Memory B cell (primary cell): ENCODE results near the gene GYG1.

ENCODE experiments used
- ATAC-seq: fragments of 150-1000 bp; cut with Tn5 transposase; 2 replicates; pipeline ENCODE4 v1.10.0; 2021; ENCODE audit warnings: low read depth, mild to moderate bottlenecking, moderate library complexity
- DNase-seq, 2 donors: peaks; one replicate each; pipeline ENCODE4 v3.0.0; 2022; ENCODE audit warnings: low spot score in 2 of 2
- H3K27ac Mint-ChIP-seq: one replicate; pipeline ENCODE4 v1.8.0; 2022; ENCODE audit warnings: mild to moderate bottlenecking, moderate library complexity, mixed read lengths
- H3K27me3 Mint-ChIP-seq: one replicate; pipeline ENCODE4 v1.8.0; 2022; ENCODE audit warnings: mixed read lengths
- H3K36me3 Mint-ChIP-seq: one replicate; pipeline ENCODE4 v1.8.0; 2022; ENCODE audit warnings: mild to moderate bottlenecking, mixed read lengths
- H3K4me1 Mint-ChIP-seq: one replicate; pipeline ENCODE4 v1.8.0; 2022; ENCODE audit warnings: mixed read lengths
- H3K4me3 Mint-ChIP-seq: one replicate; pipeline ENCODE4 v1.8.0; 2022; ENCODE audit warnings: mild to moderate bottlenecking, moderate library complexity, mixed read lengths
- H3K9me3 Mint-ChIP-seq: one replicate; pipeline ENCODE4 v1.8.0; 2022; ENCODE audit warnings: mixed read lengths

GYG1 gene

DNA sequence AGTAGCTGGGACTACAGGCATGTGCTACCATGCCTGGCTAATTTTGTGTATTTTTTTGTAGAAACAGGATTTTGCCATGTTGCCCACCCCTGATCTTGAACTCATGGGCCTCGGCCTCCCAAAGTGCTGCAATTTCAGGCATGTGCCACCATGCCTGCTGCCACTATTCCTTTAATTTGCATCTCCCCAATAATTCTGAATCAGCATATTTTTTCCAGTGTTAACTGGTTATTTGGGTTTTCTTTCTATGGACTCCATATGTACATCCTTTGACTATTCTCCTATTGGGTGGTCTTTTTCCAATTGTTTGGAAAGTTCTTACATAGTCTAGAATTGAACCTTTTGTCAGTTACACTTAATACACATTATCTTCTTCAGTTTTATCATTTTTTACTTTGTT is 66.9 kb downstream of the GYG1 start:
- Mint-ChIP-seq H3K4me3 (no peak overlapping the region), H3K4me1 (no peaks in the 10 kb centered on the region), H3K27ac (no peak overlapping the region), H3K27me3 (no peaks in the 10 kb centered on the region), H3K9me3 (peaks cover 2% of the 10 kb centered on the region), H3K36me3 (peaks cover 36% of the 10 kb centered on the region)
- no peak for DNase-seq
- ATAC-seq = no peak

DNA sequence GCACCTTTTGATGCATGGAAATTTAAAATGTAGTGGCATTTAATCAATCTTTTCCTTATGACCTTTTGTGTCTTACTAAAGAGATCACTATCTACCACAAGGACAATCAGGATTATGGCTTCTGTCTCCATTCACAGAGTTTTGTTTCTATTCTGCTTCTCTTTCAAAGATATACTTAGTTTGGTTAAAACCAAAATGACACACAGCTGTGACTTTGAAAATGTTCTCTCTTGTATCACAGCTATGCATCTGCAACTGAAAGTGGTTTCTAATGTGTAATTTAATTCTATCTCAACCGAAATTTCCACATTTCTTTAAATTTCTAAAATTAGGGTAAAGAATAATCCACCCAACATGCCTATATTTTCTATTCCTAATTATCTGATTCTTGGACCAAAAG is 67.3 kb downstream of the GYG1 start:
- Mint-ChIP-seq H3K4me3 (no peak overlapping the region), H3K27me3 (no peaks in the 10 kb centered on the region), H3K9me3 (peaks cover 2% of the 10 kb centered on the region), H3K36me3 (peaks cover 32% of the 10 kb centered on the region), H3K27ac (no peak overlapping the region), H3K4me1 (no peaks in the 10 kb centered on the region)
- no peak for ATAC-seq
- DNase-seq = no peak

DNA sequence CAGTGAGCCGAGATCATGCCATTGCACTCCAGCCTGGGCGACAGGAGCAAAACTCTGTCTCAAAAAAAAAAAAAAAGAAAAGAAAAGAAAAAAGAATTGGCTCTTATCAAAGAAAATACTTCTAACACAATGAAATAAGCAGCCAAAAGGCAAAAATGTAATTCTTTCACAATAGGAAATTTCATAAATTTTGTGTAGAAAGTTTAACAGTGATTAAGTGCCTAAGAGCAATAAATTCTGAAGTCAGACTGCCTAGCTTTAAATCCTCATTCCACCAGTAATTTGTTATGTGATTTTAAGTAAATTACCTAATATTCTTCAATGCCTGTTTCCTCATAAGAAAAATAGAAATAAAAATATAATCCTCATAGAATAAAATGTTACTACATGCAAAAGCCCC is 70.4 kb downstream of the GYG1 start:
- Mint-ChIP-seq H3K4me3 (no peak overlapping the region), H3K27me3 (no peaks in the 10 kb centered on the region), H3K27ac (no peak overlapping the region), H3K9me3 (no peaks in the 10 kb centered on the region), H3K4me1 (peaks cover 2% of the 10 kb centered on the region), H3K36me3 (peaks cover 19% of the 10 kb centered on the region)
- DNase-seq (no peak), ATAC-seq (no peak)

DNA sequence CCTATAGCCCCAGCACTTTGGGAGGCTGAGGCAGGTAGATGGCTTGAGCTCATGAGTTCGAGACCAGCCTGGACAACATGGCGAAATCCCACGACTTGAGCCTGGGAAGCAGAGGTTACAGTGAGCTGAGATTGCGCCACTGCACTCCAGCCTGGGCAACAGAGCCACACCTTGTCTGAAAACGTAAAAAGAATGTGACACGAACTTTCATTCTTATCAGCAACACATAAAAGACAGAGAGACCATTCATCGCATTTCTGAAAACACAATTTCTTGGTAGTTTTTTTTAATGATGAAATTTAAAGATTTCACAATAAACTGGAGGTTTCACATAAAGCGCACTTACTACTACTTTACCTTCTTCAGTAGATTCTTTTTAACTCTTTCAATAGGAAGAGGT is 76.5 kb downstream of the GYG1 start:
- ATAC-seq = no peak
- no peak for DNase-seq
- peaks cover 10% of the 10 kb centered on the region for H3K36me3 Mint-ChIP-seq

More for the DNA sequence above, 76.5 kb downstream of the GYG1 start:
- no peak overlapping the region for H3K27ac Mint-ChIP-seq
- H3K4me1 Mint-ChIP-seq = peaks cover 2% of the 10 kb centered on the region
- no peaks in the 10 kb centered on the region for H3K27me3 Mint-ChIP-seq
- no peaks in the 10 kb centered on the region for H3K9me3 Mint-ChIP-seq
- no peak overlapping the region for H3K4me3 Mint-ChIP-seq
